ENCODE measurements around the gene PTPRG.

- TF ChIP-seq CTCF (IDR thresholded peaks at IDR 0.05; ENCODE audit: poor library complexity) (no peak), EZH2 (IDR thresholded peaks at IDR 0.05; ENCODE audit: borderline replicate concordance) (no peak), EZH2phosphoT487 (IDR thresholded peaks at IDR 0.05; ENCODE audit: low read depth, severe bottlenecking, unreplicated experiment) (no peak)
These were observed 182.4 kb downstream of the PTPRG start for GRCh38 chr3:61743686-61744242.
